ENCODE measurements around the gene CALHM6.

DNA sequence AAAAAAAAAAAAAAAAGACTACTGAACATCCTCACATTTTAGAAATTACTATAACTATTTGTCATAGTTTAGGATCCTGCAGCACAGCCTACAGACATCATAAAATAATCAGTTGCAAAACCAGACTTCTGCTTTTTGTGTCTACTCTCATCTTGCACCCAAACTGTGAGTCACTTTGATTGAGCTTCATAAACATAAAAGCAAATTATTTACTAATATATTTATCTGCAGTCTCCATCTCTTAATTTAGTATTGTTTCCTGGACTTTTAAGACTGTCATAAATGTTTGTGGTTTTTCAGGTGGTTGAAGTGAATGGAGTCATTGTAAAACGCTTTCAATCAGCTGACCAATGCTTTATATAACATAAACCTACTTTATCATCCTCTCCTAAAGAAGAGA is 14.8 kb upstream of the CALHM6 start:
- TF ChIP-seq POLR2AphosphoS5 (IDR thresholded peaks at IDR 0.05; ENCODE audit: low read depth, low read length) (no peak), POLR2A (IDR thresholded peaks at IDR 0.05; ENCODE audit: low read depth, low read length) (no peak)

Data from GM12892 (cell line).